Stimulated activated naive B cell treated with anti-CD40 and anti-IgM and Interleukin-4, amounts not matched to agents 10 μg/mL and 1 μg/mL and 100 μg/mL, for 72 hours (primary cell): ENCODE results near the gene DTD2.
"Not testable (repeated sequence)": the region's sequence is repeated elsewhere in the genome, so short reads cannot be mapped to it uniquely, and the experiment has no call there.

Experiments
- ATAC-seq, 2 donors: fragments of 150-1000 bp; cut with Tn5 transposase; replicated peaks; 2 replicates each; pipeline ENCODE4 v1.10.0; 2021; ENCODE audit warnings: moderate library complexity in 1 of 2
- DNase-seq: peaks from one replicate; pipeline ENCODE4 v3.0.0; 2021
- H3K27ac Mint-ChIP-seq: one replicate; pipeline ENCODE4 v1.8.0; 2022; ENCODE audit warnings: mild to moderate bottlenecking, mixed read lengths
- H3K27me3 Mint-ChIP-seq, 2 donors: one replicate each; pipeline ENCODE4 v1.8.0; 2022; ENCODE audit warnings: mixed read lengths in 2 of 2
- H3K36me3 Mint-ChIP-seq, 2 donors: one replicate each; pipeline ENCODE4 v1.8.0; 2022; ENCODE audit warnings: mixed read lengths in 2 of 2, mild to moderate bottlenecking in 1 of 2
- H3K4me1 Mint-ChIP-seq, 2 donors: one replicate each; pipeline ENCODE4 v1.8.0; 2022; ENCODE audit warnings: mixed read lengths in 2 of 2, mild to moderate bottlenecking in 1 of 2
- H3K4me3 Mint-ChIP-seq, 2 donors: one replicate each; pipeline ENCODE4 v1.8.0; 2022; ENCODE audit warnings: mild to moderate bottlenecking in 2 of 2, mixed read lengths in 2 of 2, moderate library complexity in 1 of 2
- H3K9me3 Mint-ChIP-seq, 2 donors: one replicate each; pipeline ENCODE4 v1.8.0; 2022; ENCODE audit warnings: mixed read lengths in 2 of 2, mild to moderate bottlenecking in 1 of 2

DTD2 gene

GRCh38 chr14:31465111-31465510 is 7.8 kb upstream of the DTD2 start:
- H3K9me3 Mint-ChIP-seq, result peaks cover 0 to 1% of the 10 kb centered on the region in 2 donors
- H3K4me1 Mint-ChIP-seq, result peaks cover 6 to 10% of the 10 kb centered on the region in 2 donors
- no peaks in the 10 kb centered on the region for H3K36me3 Mint-ChIP-seq
- no peak overlapping the region for H3K27ac Mint-ChIP-seq
- DNase-seq, result no peak
- H3K4me3 Mint-ChIP-seq, result no peak overlapping the region
- no peak for ATAC-seq
- peaks cover 0 to 4% of the 10 kb centered on the region in 2 donors for H3K27me3 Mint-ChIP-seq

GRCh38 chr14:31462450-31462849 is 5.1 kb upstream of the DTD2 start:
- H3K4me1 Mint-ChIP-seq, result peaks cover 10% of the 10 kb centered on the region in 2 donors
- H3K9me3 Mint-ChIP-seq, DNase-seq, H3K4me3 Mint-ChIP-seq, H3K27ac Mint-ChIP-seq, H3K27me3 Mint-ChIP-seq, H3K36me3 Mint-ChIP-seq, ATAC-seq: not testable (repeated sequence)

- Mint-ChIP-seq H3K4me3 (peak overlapping the region in 1 of 2 donors; percentile 12), H3K9me3 (no peaks in the 10 kb centered on the region), H3K27me3 (no peaks in the 10 kb centered on the region), H3K36me3 (no peaks in the 10 kb centered on the region), H3K4me1 (peaks cover 10 to 12% of the 10 kb centered on the region in 2 donors), H3K27ac (no peak overlapping the region)
- DNase-seq, result no peak
- ATAC-seq, result no peak
These were observed 4.2 kb upstream of the DTD2 start for GRCh38 chr14:31461545-31461944.

GRCh38 chr14:31457665-31458659 is 656 bp upstream of the DTD2 start:
- peak overlapping the region; percentile 96 for H3K27ac Mint-ChIP-seq
- DNase-seq (no peak), ATAC-seq (no peak)
- H3K4me3 Mint-ChIP-seq, result peak overlapping the region; percentile 96 to 99
- H3K27me3 Mint-ChIP-seq, result no peaks in the 10 kb centered on the region
- H3K9me3 Mint-ChIP-seq, result no peaks in the 10 kb centered on the region
- H3K36me3 Mint-ChIP-seq, result no peaks in the 10 kb centered on the region
- peaks cover 11 to 27% of the 10 kb centered on the region in 2 donors for H3K4me1 Mint-ChIP-seq

- peak; percentile 54 to 71 for ATAC-seq
- Mint-ChIP-seq H3K27ac (no peak overlapping the region), H3K4me3 (no peak overlapping the region), H3K9me3 (no peaks in the 10 kb centered on the region), H3K4me1 (peaks cover 2 to 4% of the 10 kb centered on the region in 2 donors), H3K36me3 (peaks cover 18 to 29% of the 10 kb centered on the region in 2 donors), H3K27me3 (no peaks in the 10 kb centered on the region)
- no peak for DNase-seq
These were observed 7.2 kb downstream of the DTD2 start for GRCh38 chr14:31449971-31450610.

GRCh38 chr14:31449136-31449535 is 8.2 kb downstream of the DTD2 start:
- Mint-ChIP-seq H3K9me3 (no peaks in the 10 kb centered on the region), H3K27ac (no peak overlapping the region), H3K27me3 (no peaks in the 10 kb centered on the region), H3K4me3 (no peak overlapping the region), H3K36me3 (peaks cover 18 to 31% of the 10 kb centered on the region in 2 donors), H3K4me1 (no peaks in the 10 kb centered on the region)
- ATAC-seq, result no peak
- DNase-seq, result no peak

- H3K9me3 Mint-ChIP-seq, result no peaks in the 10 kb centered on the region
These were observed 11.6 kb downstream of the DTD2 start for GRCh38 chr14:31445703-31446102.

GRCh38 chr14:31442284-31442683 is 15.0 kb downstream of the DTD2 start:
- no peak for ATAC-seq
- Mint-ChIP-seq H3K9me3 (no peaks in the 10 kb centered on the region), H3K4me3 (no peak overlapping the region), H3K4me1 (no peaks in the 10 kb centered on the region), H3K27ac (no peak overlapping the region), H3K27me3 (no peaks in the 10 kb centered on the region), H3K36me3 (peaks cover 12 to 32% of the 10 kb centered on the region in 2 donors)
- no peak for DNase-seq

More at GRCh38 chr14:31445703-31446102, 11.6 kb downstream of the DTD2 start:
- no peak overlapping the region for H3K27ac Mint-ChIP-seq
- no peak for DNase-seq
- no peaks in the 10 kb centered on the region for H3K4me1 Mint-ChIP-seq
- H3K36me3 Mint-ChIP-seq, result peaks cover 12 to 24% of the 10 kb centered on the region in 2 donors
- ATAC-seq, result no peak
- no peaks in the 10 kb centered on the region for H3K27me3 Mint-ChIP-seq
- no peak overlapping the region for H3K4me3 Mint-ChIP-seq

GRCh38 chr14:31441273-31442111 is 15.8 kb downstream of the DTD2 start:
- no peaks in the 10 kb centered on the region for H3K9me3 Mint-ChIP-seq
- no peaks in the 10 kb centered on the region for H3K27me3 Mint-ChIP-seq
- no peak overlapping the region for H3K4me3 Mint-ChIP-seq
- DNase-seq (no peak), ATAC-seq (no peak)
- H3K27ac Mint-ChIP-seq, result no peak overlapping the region
- peaks cover 10 to 31% of the 10 kb centered on the region in 2 donors for H3K36me3 Mint-ChIP-seq
- no peaks in the 10 kb centered on the region for H3K4me1 Mint-ChIP-seq

GRCh38 chr14:31440280-31440679 is 17.0 kb downstream of the DTD2 start:
- DNase-seq (no peak), ATAC-seq (no peak)
- Mint-ChIP-seq H3K4me1 (peaks cover 10 to 12% of the 10 kb centered on the region in 2 donors), H3K27ac (no peak overlapping the region), H3K27me3 (no peaks in the 10 kb centered on the region), H3K9me3 (no peaks in the 10 kb centered on the region), H3K4me3 (no peak overlapping the region), H3K36me3 (peaks cover 5 to 31% of the 10 kb centered on the region in 2 donors)

GRCh38 chr14:31439561-31439960 is 17.7 kb downstream of the DTD2 start:
- H3K27ac Mint-ChIP-seq, result no peak overlapping the region
- peaks cover 5 to 34% of the 10 kb centered on the region in 2 donors for H3K36me3 Mint-ChIP-seq
- H3K4me3 Mint-ChIP-seq, result no peak overlapping the region
- DNase-seq (no peak), ATAC-seq (no peak)
- peaks cover 11 to 12% of the 10 kb centered on the region in 2 donors for H3K4me1 Mint-ChIP-seq
- H3K27me3 Mint-ChIP-seq, result no peaks in the 10 kb centered on the region
- H3K9me3 Mint-ChIP-seq, result no peaks in the 10 kb centered on the region

GRCh38 chr14:31437045-31437691 is 20.1 kb downstream of the DTD2 start:
- not testable (repeated sequence) for ATAC-seq, H3K4me3 Mint-ChIP-seq, H3K9me3 Mint-ChIP-seq, H3K27me3 Mint-ChIP-seq, H3K27ac Mint-ChIP-seq, DNase-seq
- H3K4me1 Mint-ChIP-seq, result peaks cover 11 to 12% of the 10 kb centered on the region in 2 donors
- H3K36me3 Mint-ChIP-seq, result peaks cover 8 to 36% of the 10 kb centered on the region in 2 donors

- DNase-seq, result no peak
These were observed 22.0 kb downstream of the DTD2 start for GRCh38 chr14:31435276-31435675.

More at GRCh38 chr14:31435276-31435675, 22.0 kb downstream of the DTD2 start:
- H3K9me3 Mint-ChIP-seq, result peaks cover 5 to 6% of the 10 kb centered on the region in 2 donors
- H3K27ac Mint-ChIP-seq, result no peak overlapping the region
- no peak overlapping the region for H3K4me3 Mint-ChIP-seq
- H3K27me3 Mint-ChIP-seq, result no peaks in the 10 kb centered on the region
- no peak for ATAC-seq
- H3K4me1 Mint-ChIP-seq, result peaks cover 11 to 12% of the 10 kb centered on the region in 2 donors
- peaks cover 20 to 46% of the 10 kb centered on the region in 2 donors for H3K36me3 Mint-ChIP-seq
